ENCODE data around the gene LGMN. TPM values are rescaled to one million over a fixed set of nuclear protein-coding genes. Genes with fewer than 3 reads are reported as not detected.

Gene LGMN
- polyA plus RNA-seq, 1 donor from 2014 or later, result 48.0 TPM

- Histone ChIP-seq H3K4me2 (ENCODE audit: low read length) (no peak overlapping the region), H3K27me3 (ENCODE audit: insufficient read depth, low read depth, low read length) (no peaks in the 10 kb centered on the region), H2AFZ (ENCODE audit: low read depth, low read length) (no peak overlapping the region), H3K79me2 (replicated peaks; ENCODE audit: insufficient read depth, low read length) (no peaks in the 10 kb centered on the region), H3K9ac (ENCODE audit: low read length) (no peak overlapping the region), H3K36me3 (ENCODE audit: insufficient read depth, low read length) (no peaks in the 10 kb centered on the region), H3K27ac (ENCODE audit: low read length) (no peak overlapping the region), H3K4me3 (ENCODE audit: low read length) (no peak overlapping the region), H3F3A (ENCODE audit: insufficient read depth, low read length, poor library complexity, severe bottlenecking) (no peaks in the 10 kb centered on the region), H3K9me2 (ENCODE audit: insufficient read depth, low read length) (no peaks in the 10 kb centered on the region), H4K20me1 (ENCODE audit: insufficient read depth) (no peaks in the 10 kb centered on the region), H3K9me3 (ENCODE audit: low read length) (no peaks in the 10 kb centered on the region)
- TF ChIP-seq POLR2AphosphoS5 (IDR thresholded peaks at IDR 0.05) (no peak), MXI1 (conservative IDR thresholded peaks at IDR 0.05; ENCODE audit: poor library complexity, severe bottlenecking) (no peak), SMC3 (conservative IDR thresholded peaks at IDR 0.05; ENCODE audit: poor library complexity) (no peak), EZH2 (IDR thresholded peaks at IDR 0.05; ENCODE audit: borderline replicate concordance, insufficient read depth, low read length, poor library complexity, severe bottlenecking) (no peak), RAD21 (conservative IDR thresholded peaks at IDR 0.05) (no peak), CTCF (IDR thresholded peaks at IDR 0.05; ENCODE audit: poor library complexity, severe bottlenecking) (no peak), REST (IDR thresholded peaks at IDR 0.05; ENCODE audit: borderline replicate concordance) (no peak), TAF1 (IDR thresholded peaks at IDR 0.05; ENCODE audit: low read depth) (no peak), EP300 (conservative IDR thresholded peaks at IDR 0.05; ENCODE audit: poor library complexity, severe bottlenecking) (no peak)
Measured at GRCh38 chr14:92679246-92679645, 69.2 kb downstream of the LGMN start.

DNA sequence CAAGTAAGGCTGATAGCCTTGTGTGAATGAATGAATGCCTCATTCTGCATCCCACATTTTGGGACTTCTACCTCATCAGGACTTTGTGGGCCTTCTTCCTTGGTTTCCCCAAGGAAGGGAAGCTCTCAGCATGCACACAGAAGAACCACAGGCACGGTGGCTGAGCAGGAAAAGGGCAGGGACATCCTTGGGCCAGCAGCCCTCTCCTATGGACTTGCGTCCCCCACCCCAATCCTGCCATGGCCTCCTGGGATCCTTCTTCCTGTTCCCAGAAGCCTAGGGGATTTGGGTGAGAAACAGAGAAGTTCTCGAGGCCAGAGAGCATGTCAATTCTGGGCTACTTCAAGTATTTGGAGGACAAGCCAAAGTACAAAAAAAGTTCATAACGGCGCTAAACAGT lies 69.7 kb downstream of the LGMN start:
- Histone ChIP-seq H3K4me2 (ENCODE audit: low read length) (no peak overlapping the region), H4K20me1 (ENCODE audit: insufficient read depth) (no peaks in the 10 kb centered on the region), H2AFZ (ENCODE audit: low read depth, low read length) (no peak overlapping the region), H3K36me3 (ENCODE audit: insufficient read depth, low read length) (no peaks in the 10 kb centered on the region), H3K9me3 (ENCODE audit: low read length) (no peaks in the 10 kb centered on the region), H3K9me2 (ENCODE audit: insufficient read depth, low read length) (no peaks in the 10 kb centered on the region), H3K27ac (ENCODE audit: low read length) (no peak overlapping the region), H3F3A (ENCODE audit: insufficient read depth, low read length, poor library complexity, severe bottlenecking) (no peaks in the 10 kb centered on the region), H3K9ac (ENCODE audit: low read length) (no peak overlapping the region), H3K27me3 (ENCODE audit: insufficient read depth, low read depth, low read length) (no peaks in the 10 kb centered on the region), H3K4me3 (ENCODE audit: low read length) (no peak overlapping the region), H3K79me2 (replicated peaks; ENCODE audit: insufficient read depth, low read length) (no peaks in the 10 kb centered on the region)
- TF ChIP-seq POLR2AphosphoS5 (IDR thresholded peaks at IDR 0.05) (no peak), REST (IDR thresholded peaks at IDR 0.05; ENCODE audit: borderline replicate concordance) (no peak), EP300 (conservative IDR thresholded peaks at IDR 0.05; ENCODE audit: poor library complexity, severe bottlenecking) (no peak), CTCF (IDR thresholded peaks at IDR 0.05; ENCODE audit: poor library complexity, severe bottlenecking) (no peak), EZH2 (IDR thresholded peaks at IDR 0.05; ENCODE audit: borderline replicate concordance, insufficient read depth, low read length, poor library complexity, severe bottlenecking) (no peak), RAD21 (conservative IDR thresholded peaks at IDR 0.05) (no peak), SMC3 (conservative IDR thresholded peaks at IDR 0.05; ENCODE audit: poor library complexity) (no peak)

Data from neural cell (in vitro differentiated cells).